ENCODE measurements around the gene APPL1.

APPL1 gene

DNA sequence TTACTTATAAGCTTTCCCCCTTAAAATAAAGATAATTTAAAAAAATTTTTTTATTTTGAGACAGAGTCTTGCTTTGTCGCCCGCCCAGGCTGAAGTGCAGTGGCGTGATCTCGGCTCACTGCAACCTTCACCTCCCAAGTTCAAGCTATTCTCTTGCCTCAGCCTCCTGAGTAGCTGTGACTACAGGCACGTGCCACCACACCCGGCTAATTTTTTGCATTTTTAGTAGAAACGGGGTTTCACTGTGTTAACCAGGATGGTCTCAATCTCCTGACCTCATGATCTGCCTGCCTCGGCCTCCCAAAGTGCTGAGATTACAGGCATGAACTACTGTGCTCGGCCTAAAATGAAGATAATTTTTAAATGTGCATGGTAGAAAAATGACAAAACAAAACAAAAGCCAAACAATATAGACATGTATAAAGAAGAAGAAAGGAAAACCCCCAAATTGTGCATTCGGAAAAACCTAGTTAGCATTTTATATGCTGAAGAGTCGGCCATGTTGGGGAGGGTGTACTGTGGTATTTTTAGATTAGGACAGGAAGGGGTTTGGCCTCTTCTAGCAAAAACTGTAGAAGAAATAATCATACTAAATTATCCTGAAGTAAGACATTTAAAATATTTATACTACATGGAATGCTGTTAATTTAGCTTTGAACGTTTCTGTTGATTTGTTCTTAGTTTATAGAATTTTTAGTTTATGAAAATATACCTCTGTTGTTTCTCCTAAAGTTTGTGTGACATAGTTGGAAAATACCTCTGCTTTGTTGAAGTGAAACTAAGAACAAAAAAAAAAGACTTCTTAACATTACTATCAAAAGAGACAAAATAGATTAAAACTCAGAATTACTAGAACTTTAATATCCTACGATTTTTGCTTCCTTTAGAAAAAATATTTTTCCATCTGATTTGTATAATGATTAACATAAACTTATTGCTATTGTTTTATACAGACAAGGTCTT, 7.4 kb downstream of the APPL1 start:
- peaks cover 16% of the 10 kb centered on the region for H3K36me3 Mint-ChIP-seq
- peak overlapping the region; percentile 97 for H3K27ac Mint-ChIP-seq
- no peaks in the 10 kb centered on the region for H3K27me3 Mint-ChIP-seq
- peaks cover 11% of the 10 kb centered on the region for H3K4me1 Mint-ChIP-seq
- H3K4me3 Mint-ChIP-seq, result peak overlapping the region; percentile 67
- peak in 1 of 2 donors; percentile 40 for DNase-seq (ENCODE audit: low spot score in 2 of 2)
- no peaks in the 10 kb centered on the region for H3K9me3 Mint-ChIP-seq
- ATAC-seq (ENCODE audit: low read depth), result peak; percentile 92

DNA sequence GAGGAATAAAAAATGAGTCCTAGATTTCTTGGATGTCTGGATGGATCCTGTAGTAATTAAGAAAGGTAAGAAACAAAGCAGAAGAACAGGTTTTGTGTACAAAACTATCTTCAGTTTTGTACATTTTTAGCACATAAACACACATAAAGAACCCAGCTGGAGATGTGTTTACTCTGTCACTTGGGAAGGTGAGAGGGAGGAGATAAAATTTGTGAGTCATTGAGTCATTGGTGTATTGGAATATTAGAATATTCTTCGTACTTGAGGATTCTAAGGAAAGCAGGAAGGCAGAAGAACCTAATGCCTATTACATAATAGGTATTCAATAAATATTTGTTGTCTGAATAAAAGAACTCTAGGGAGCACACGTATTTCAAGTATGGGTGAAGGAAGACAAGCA, 17.4 kb downstream of the APPL1 start:
- Mint-ChIP-seq H3K4me3 (no peak overlapping the region), H3K27me3 (no peaks in the 10 kb centered on the region), H3K36me3 (peaks cover 43% of the 10 kb centered on the region), H3K4me1 (no peaks in the 10 kb centered on the region), H3K9me3 (no peaks in the 10 kb centered on the region), H3K27ac (peak overlapping the region; percentile 9)
- DNase-seq (ENCODE audit: low spot score in 2 of 2) (no peak), ATAC-seq (ENCODE audit: low read depth) (no peak)

DNA sequence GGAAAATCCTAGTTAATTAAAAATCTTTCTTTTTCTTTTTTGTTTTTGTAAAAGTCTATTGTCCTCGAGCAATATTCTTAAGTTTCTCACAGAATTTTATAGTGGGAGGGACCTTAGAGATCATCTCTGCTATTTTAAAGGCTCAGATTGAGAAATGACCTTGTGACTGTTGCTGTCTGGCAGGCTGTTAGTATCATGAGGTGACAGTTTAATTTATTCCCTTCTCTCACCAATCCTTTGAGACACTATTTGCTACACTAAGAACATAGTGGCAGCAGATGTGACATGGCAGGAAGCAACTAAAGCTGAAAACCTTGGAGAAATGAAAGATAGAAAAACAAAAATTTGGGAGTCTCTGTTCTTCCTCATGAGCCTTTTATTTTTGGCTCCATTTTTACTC, 24.9 kb downstream of the APPL1 start:
- Mint-ChIP-seq H3K4me3 (no peak overlapping the region), H3K9me3 (no peaks in the 10 kb centered on the region), H3K4me1 (no peaks in the 10 kb centered on the region), H3K27me3 (no peaks in the 10 kb centered on the region), H3K36me3 (peaks cover 28% of the 10 kb centered on the region), H3K27ac (no peak overlapping the region)
- no peak for ATAC-seq (ENCODE audit: low read depth)
- DNase-seq (ENCODE audit: low spot score in 2 of 2), result no peak

DNA sequence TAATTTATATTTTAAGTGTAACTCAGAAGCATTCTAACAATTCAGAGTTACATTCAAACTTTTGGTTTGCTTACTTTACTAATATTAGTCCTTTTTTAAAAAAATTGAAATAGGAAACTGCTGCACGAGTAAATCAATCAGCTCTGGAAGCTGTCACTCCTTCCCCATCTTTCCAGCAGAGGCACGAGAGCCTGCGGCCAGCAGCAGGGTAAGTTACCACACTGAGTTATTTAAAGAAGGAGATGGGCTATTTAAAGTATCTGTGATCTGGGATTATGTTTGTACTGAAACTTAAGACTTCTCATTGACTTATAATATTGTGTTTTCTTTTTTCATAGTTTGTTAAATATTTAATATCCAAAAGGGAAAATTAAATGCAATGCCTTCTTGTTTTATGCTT, 29.3 kb downstream of the APPL1 start:
- Mint-ChIP-seq H3K9me3 (peaks cover 2% of the 10 kb centered on the region), H3K27ac (no peak overlapping the region), H3K4me3 (no peak overlapping the region), H3K27me3 (no peaks in the 10 kb centered on the region), H3K36me3 (peaks cover 44% of the 10 kb centered on the region), H3K4me1 (no peaks in the 10 kb centered on the region)
- ATAC-seq (ENCODE audit: low read depth), result no peak
- DNase-seq (ENCODE audit: low spot score in 2 of 2), result no peak

DNA sequence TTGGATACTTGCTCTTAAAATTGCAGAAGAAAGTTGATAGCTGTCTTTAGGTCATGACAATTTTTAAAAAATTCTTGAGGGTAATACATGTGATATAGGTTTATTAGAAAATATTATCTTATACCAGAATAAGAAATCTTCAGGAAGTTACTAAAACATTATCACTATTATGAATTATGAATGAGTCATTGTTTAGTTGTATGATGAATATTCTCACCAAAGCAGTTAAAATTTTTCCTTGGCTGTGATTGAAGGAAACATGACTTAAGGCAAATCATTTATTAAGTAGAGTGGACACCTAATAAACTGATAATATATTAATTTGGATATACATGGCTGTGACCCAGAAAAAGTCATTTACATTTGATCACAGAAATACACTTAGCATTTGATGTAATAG, 30.1 kb downstream of the APPL1 start:
- peaks cover 4% of the 10 kb centered on the region for H3K9me3 Mint-ChIP-seq
- no peak for ATAC-seq (ENCODE audit: low read depth)
- no peak overlapping the region for H3K27ac Mint-ChIP-seq
- DNase-seq (ENCODE audit: low spot score in 2 of 2), result no peak
- H3K36me3 Mint-ChIP-seq, result peaks cover 48% of the 10 kb centered on the region
- H3K4me3 Mint-ChIP-seq, result no peak overlapping the region
- no peaks in the 10 kb centered on the region for H3K27me3 Mint-ChIP-seq
- H3K4me1 Mint-ChIP-seq, result no peaks in the 10 kb centered on the region

DNA sequence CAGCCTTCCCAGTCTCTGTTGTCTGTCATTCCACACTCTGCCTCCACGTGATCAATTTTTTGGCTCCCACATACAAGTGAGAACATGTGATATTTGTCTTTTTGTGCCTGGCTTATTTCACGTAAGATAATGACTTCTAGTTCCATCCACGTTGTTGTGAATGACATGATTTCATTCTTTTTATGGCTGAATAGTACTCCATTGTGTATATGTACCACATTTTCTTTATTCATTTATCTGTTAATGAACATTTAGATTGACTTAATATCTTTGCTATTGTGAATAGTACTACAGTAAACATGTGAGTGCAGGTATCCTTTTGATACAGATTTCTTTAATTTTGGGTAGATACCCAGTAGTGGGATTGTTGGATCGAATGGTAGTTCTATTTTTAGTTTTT, 33.6 kb downstream of the APPL1 start:
- Mint-ChIP-seq H3K27ac (no peak overlapping the region), H3K36me3 (peaks cover 64% of the 10 kb centered on the region), H3K27me3 (no peaks in the 10 kb centered on the region), H3K9me3 (peaks cover 10% of the 10 kb centered on the region), H3K4me3 (no peak overlapping the region), H3K4me1 (no peaks in the 10 kb centered on the region)
- no peak for DNase-seq (ENCODE audit: low spot score in 2 of 2)
- ATAC-seq (ENCODE audit: low read depth), result no peak

DNA sequence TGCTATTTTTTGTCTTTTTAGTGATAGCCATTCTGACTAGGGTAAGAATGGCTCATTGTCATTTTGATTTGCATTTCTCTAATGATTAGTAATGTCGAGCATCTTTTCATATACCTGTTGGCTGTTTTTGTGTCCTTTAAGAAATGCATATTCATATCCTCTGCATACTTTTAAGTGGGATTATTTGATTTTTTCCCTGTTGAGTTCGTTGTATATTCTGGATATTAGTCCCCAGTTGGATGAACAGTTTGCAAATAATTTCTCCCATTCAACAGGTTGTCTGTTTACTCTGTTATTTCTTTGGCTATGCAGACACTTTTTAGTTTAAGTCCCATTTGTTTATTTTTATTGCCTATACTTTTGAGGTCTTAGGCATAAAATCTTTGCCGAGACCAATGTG, 34.4 kb downstream of the APPL1 start:
- Mint-ChIP-seq H3K27ac (no peak overlapping the region), H3K9me3 (peaks cover 10% of the 10 kb centered on the region), H3K4me3 (no peak overlapping the region), H3K4me1 (no peaks in the 10 kb centered on the region), H3K36me3 (peaks cover 72% of the 10 kb centered on the region), H3K27me3 (no peaks in the 10 kb centered on the region)
- DNase-seq (ENCODE audit: low spot score in 2 of 2), result no peak
- no peak for ATAC-seq (ENCODE audit: low read depth)

DNA sequence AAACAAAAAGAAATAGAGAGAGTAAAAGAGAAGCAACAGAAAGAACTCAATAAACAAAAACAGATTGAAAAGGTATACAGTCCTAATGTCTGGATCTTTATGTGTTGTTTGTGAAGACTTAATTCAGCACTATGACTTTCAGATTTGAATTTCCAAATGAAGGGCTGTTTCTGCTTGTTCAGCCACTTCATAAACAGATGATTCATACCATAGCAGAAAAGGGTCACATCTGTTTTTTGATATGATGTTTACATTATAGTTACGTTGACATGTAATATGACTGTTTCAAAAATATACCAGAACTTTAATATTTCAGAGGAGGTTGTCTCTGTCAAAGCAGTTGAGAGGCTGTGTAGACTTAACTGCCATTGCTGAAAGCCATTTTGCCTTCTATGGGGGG, 40.9 kb downstream of the APPL1 start:
- Mint-ChIP-seq H3K27me3 (no peaks in the 10 kb centered on the region), H3K27ac (peak overlapping the region; percentile 42), H3K4me3 (no peak overlapping the region), H3K4me1 (no peaks in the 10 kb centered on the region), H3K9me3 (peaks cover 4% of the 10 kb centered on the region), H3K36me3 (peaks cover 58% of the 10 kb centered on the region)
- no peak for DNase-seq (ENCODE audit: low spot score in 2 of 2)
- ATAC-seq (ENCODE audit: low read depth), result no peak

DNA sequence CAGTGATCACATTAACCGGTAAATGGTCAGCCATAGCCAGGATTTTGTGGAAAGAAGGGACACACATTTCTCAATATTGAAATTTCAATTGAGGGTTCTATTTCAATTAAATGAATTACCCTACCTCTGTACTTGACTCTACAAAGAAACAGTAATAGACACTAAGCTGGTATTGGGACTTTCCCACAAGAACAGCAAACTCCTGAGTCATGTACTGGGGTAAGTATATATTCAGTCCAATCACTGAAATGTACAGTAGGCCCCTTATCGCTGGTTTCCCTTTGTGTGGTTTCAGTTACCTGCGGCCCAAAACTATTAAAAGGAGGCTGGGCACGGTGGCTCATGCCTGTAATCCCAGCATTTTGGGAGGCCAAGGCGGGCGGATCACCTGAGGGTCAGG, 47.3 kb downstream of the APPL1 start:
- H3K27ac Mint-ChIP-seq, result no peak overlapping the region
- no peak overlapping the region for H3K4me3 Mint-ChIP-seq
- no peak for DNase-seq (ENCODE audit: low spot score in 2 of 2)
- ATAC-seq (ENCODE audit: low read depth), result no peak
- H3K4me1 Mint-ChIP-seq, result no peaks in the 10 kb centered on the region
- H3K9me3 Mint-ChIP-seq, result no peaks in the 10 kb centered on the region
- no peaks in the 10 kb centered on the region for H3K27me3 Mint-ChIP-seq
- peaks cover 14% of the 10 kb centered on the region for H3K36me3 Mint-ChIP-seq

DNA sequence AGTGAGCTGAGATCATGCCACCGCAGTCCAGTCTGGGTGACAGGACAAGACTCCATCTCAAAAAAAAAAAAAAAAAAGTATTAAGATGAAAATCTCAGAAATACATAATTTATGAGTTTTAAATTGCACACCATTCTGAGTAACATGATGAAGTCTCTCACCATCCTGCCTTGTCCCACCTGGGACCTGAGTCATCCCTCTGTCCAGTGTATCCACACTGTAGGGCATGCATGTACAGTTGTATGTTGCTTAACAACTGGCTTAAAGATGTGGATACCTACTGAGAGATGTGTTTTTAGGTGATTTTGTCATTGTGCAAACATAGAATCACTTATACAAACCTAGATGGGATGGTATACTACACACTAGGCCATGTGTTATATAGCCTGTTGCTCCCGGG, 47.9 kb downstream of the APPL1 start:
- Mint-ChIP-seq H3K4me1 (no peaks in the 10 kb centered on the region), H3K9me3 (peaks cover 1% of the 10 kb centered on the region), H3K27ac (no peak overlapping the region), H3K4me3 (no peak overlapping the region), H3K36me3 (peaks cover 12% of the 10 kb centered on the region), H3K27me3 (no peaks in the 10 kb centered on the region)
- DNase-seq (ENCODE audit: low spot score in 2 of 2), result no peak
- no peak for ATAC-seq (ENCODE audit: low read depth)

DNA sequence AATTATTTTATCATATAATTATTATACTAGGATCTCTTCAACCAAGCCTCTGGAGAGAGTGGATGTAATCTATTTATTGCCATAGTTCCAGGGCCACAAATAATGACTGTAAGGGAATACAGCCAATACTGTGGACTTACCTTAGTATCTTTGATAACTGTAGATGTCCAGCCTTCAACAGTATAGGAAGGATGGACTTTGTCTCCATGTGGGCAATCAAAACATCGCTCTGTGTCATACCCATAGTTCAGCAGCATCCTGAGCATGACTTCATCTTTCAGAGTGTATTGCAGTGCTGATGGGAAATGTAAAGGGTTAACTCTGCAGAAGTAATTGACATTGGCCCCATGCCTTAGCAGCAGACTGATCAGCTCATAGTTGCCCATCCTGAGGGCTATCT, 50.7 kb downstream of the APPL1 start:
- ATAC-seq (ENCODE audit: low read depth) (no peak), DNase-seq (ENCODE audit: low spot score in 2 of 2) (no peak)
- Mint-ChIP-seq H3K27me3 (no peaks in the 10 kb centered on the region), H3K27ac (no peak overlapping the region), H3K36me3 (peaks cover 2% of the 10 kb centered on the region), H3K9me3 (peaks cover 2% of the 10 kb centered on the region), H3K4me3 (no peak overlapping the region), H3K4me1 (no peaks in the 10 kb centered on the region)

DNA sequence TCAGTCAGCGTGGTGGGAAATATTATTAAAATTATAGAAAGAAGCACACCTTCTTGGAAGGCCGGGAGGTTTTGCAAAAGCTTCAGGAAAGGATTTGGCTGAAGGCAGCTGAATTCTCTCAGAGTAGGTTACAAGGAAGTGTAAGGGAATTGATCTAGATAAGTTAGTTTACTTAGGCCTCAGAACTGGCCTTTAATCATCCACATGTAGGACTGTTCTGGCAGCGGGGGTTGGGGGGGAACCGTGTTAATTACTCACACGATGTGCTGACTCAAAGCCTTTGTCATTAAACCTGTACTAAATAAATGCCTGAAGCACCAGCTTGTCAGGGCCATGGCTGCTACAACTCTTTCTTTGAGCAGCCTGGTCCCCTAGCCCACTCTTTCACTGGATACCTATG, 52.2 kb downstream of the APPL1 start:
- no peak overlapping the region for H3K4me3 Mint-ChIP-seq
- H3K9me3 Mint-ChIP-seq, result peaks cover 2% of the 10 kb centered on the region
- no peak overlapping the region for H3K27ac Mint-ChIP-seq
- DNase-seq (ENCODE audit: low spot score in 2 of 2), result no peak
- no peak for ATAC-seq (ENCODE audit: low read depth)
- H3K36me3 Mint-ChIP-seq, result peaks cover 2% of the 10 kb centered on the region
- H3K27me3 Mint-ChIP-seq, result no peaks in the 10 kb centered on the region
- H3K4me1 Mint-ChIP-seq, result no peaks in the 10 kb centered on the region

DNA sequence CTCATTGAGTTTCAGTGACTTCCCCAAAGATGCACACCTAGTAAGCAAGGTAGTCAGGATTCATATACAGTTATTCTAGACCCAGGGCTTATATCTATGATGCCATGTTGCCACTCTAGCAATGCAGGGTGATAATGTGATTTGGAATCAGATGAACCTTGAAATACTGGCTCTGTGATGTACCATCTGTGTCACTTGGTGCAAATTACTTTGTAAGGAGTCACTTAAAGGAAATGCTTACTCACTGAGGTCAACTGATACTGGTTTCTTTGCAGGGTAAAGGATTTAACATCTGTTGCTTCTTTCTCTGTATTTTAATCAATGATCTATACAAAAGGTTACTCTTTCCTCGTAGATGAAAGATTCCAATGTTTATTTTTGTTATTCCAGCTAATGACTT, 54.2 kb downstream of the APPL1 start:
- Mint-ChIP-seq H3K27me3 (no peaks in the 10 kb centered on the region), H3K9me3 (peaks cover 2% of the 10 kb centered on the region), H3K4me3 (no peak overlapping the region), H3K27ac (no peak overlapping the region), H3K36me3 (peaks cover 2% of the 10 kb centered on the region), H3K4me1 (no peaks in the 10 kb centered on the region)
- no peak for DNase-seq (ENCODE audit: low spot score in 2 of 2)
- ATAC-seq (ENCODE audit: low read depth), result no peak

DNA sequence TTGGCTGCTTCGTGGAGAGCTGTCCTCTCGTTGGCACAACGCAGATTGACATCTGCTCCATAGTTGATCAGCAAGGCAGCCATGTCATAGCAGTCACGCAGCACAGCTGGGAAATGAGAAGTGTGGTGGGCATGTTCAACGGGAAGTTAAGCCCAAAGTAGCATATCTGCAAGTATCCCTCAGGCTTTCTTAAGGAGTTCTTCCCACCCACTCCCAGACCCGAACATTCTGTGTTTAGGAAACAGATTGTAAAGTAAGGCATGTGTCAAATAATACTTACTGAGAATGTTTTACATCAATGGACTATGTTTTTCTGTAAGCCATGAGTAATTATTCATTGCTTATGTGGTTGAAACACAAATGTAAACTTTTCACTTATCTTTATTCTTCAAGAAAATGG, 55.8 kb downstream of the APPL1 start:
- peaks cover 3% of the 10 kb centered on the region for H3K9me3 Mint-ChIP-seq

DNA sequence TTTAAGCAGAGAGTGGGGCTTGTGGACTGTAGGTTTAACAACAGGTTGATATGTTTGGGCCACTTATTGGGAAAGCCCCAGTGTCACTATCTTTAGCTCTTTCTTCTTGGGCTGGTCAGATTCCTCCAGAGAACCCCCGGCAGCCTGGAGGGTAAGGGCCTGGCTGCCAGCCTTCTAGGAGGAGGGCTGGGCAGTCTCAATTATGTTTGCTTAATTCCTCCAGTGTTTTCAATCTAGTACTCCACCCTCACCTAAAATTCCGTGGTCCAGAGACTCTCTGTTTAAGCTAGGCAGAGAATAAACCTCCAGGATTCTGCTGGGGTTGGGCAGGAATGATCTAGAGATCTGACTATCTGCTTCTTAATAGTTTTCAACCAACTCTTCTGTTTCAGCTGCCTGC, 59.7 kb downstream of the APPL1 start:
- Mint-ChIP-seq H3K27ac (no peak overlapping the region), H3K27me3 (peaks cover 7% of the 10 kb centered on the region), H3K4me1 (no peaks in the 10 kb centered on the region), H3K4me3 (no peak overlapping the region), H3K36me3 (no peaks in the 10 kb centered on the region), H3K9me3 (peaks cover 1% of the 10 kb centered on the region)
- ATAC-seq (ENCODE audit: low read depth) (no peak), DNase-seq (ENCODE audit: low spot score in 2 of 2) (no peak)

More for the DNA sequence above, 55.8 kb downstream of the APPL1 start:
- no peaks in the 10 kb centered on the region for H3K36me3 Mint-ChIP-seq
- ATAC-seq (ENCODE audit: low read depth), result no peak
- no peak overlapping the region for H3K4me3 Mint-ChIP-seq
- H3K4me1 Mint-ChIP-seq, result no peaks in the 10 kb centered on the region
- DNase-seq (ENCODE audit: low spot score in 2 of 2), result no peak
- H3K27me3 Mint-ChIP-seq, result no peaks in the 10 kb centered on the region
- no peak overlapping the region for H3K27ac Mint-ChIP-seq

All from memory B cell (primary cell).